Stimulated activated CD8-positive, alpha-beta memory T cell treated with anti-CD3 and anti-CD28 coated beads, Interleukin-7, amount 100 ng/mL, for 4 hours (primary cell): Measurements from ENCODE around the gene ANKRD60.

Experiments used
- DNase-seq, 2 donors: peaks; one replicate each; pipeline ENCODE4 v3.0.0-alpha.2; 2020; ENCODE audit warnings: low read depth in 2 of 2

ANKRD60 gene

GRCh38 chr20:58223358-58223941 is 5.0 kb downstream of the ANKRD60 start:
- DNase-seq: no peak

GRCh38 chr20:58222446-58222845 is 6.0 kb downstream of the ANKRD60 start:
- DNase-seq: no peak

- DNase-seq: no peak
Measured at GRCh38 chr20:58219342-58219700, 9.1 kb downstream of the ANKRD60 start.

- no peak for DNase-seq
Measured at GRCh38 chr20:58218665-58219341, 9.7 kb downstream of the ANKRD60 start.

- no peak for DNase-seq
Measured at GRCh38 chr20:58216334-58216733, 12.1 kb downstream of the ANKRD60 start.

GRCh38 chr20:58215116-58215515 is 13.3 kb downstream of the ANKRD60 start:
- DNase-seq: no peak

GRCh38 chr20:58214310-58214709 is 14.1 kb downstream of the ANKRD60 start:
- DNase-seq: no peak

- no peak for DNase-seq
Measured at GRCh38 chr20:58213716-58214115, 14.7 kb downstream of the ANKRD60 start.

- no peak for DNase-seq
Measured at GRCh38 chr20:58213121-58213520, 15.3 kb downstream of the ANKRD60 start.

- no peak for DNase-seq
Measured at GRCh38 chr20:58212636-58213035, 15.8 kb downstream of the ANKRD60 start.

GRCh38 chr20:58210398-58210747 is 18.1 kb downstream of the ANKRD60 start:
- DNase-seq: no peak

- peak; percentile 68 to 72 for DNase-seq
Measured at GRCh38 chr20:58209652-58210397, 18.6 kb downstream of the ANKRD60 start.

GRCh38 chr20:58208944-58209343 is 19.5 kb downstream of the ANKRD60 start:
- DNase-seq: no peak

- DNase-seq: no peak
Measured at GRCh38 chr20:58205850-58206249, 22.6 kb downstream of the ANKRD60 start.

- no peak for DNase-seq
Measured at GRCh38 chr20:58202044-58202443, 26.4 kb downstream of the ANKRD60 start.

- no peak for DNase-seq
Measured at GRCh38 chr20:58201616-58202015, 26.8 kb downstream of the ANKRD60 start.

- DNase-seq: no peak
Measured at GRCh38 chr20:58199469-58199868, 29.0 kb downstream of the ANKRD60 start.

GRCh38 chr20:58198901-58199355 is 29.5 kb downstream of the ANKRD60 start:
- DNase-seq: no peak

- DNase-seq: no peak
Measured at GRCh38 chr20:58198384-58198783, 30.1 kb downstream of the ANKRD60 start.

GRCh38 chr20:58197185-58197469 is 31.3 kb downstream of the ANKRD60 start:
- DNase-seq: no peak

GRCh38 chr20:58196402-58197184 is 31.9 kb downstream of the ANKRD60 start:
- DNase-seq: no peak

GRCh38 chr20:58195047-58195446 is 33.4 kb downstream of the ANKRD60 start:
- DNase-seq: no peak
